Middle frontal gyrus (tissue), 1 donor: ENCODE measurements around the gene NUP50.

ENCODE experiments used
- DNase-seq: peaks from one replicate; pipeline ENCODE4 v3.0.0-alpha.2; 2015; ENCODE audit warnings: low spot score; ENCODE audit errors: extremely low spot score

Gene NUP50

GRCh38 chr22:45208993-45209838, 45.5 kb downstream of the NUP50 start:
- DNase-seq: no peak

- no peak for DNase-seq
Measured at GRCh38 chr22:45210174-45210573, 46.4 kb downstream of the NUP50 start.

GRCh38 chr22:45210577-45210976, 46.9 kb downstream of the NUP50 start:
- no peak for DNase-seq

GRCh38 chr22:45210991-45211390, 47.3 kb downstream of the NUP50 start:
- no peak for DNase-seq

- no peak for DNase-seq
Measured at GRCh38 chr22:45211435-45211834, 47.7 kb downstream of the NUP50 start.

GRCh38 chr22:45211848-45212247, 48.1 kb downstream of the NUP50 start:
- no peak for DNase-seq

GRCh38 chr22:45212306-45212709, 48.6 kb downstream of the NUP50 start:
- DNase-seq: peak; percentile 91

- no peak for DNase-seq
Measured at GRCh38 chr22:45212992-45213751, 49.4 kb downstream of the NUP50 start.

- DNase-seq: no peak
Measured at GRCh38 chr22:45216133-45217003, 52.6 kb downstream of the NUP50 start.

- DNase-seq: no peak
Measured at GRCh38 chr22:45217345-45217744, 53.6 kb downstream of the NUP50 start.

- no peak for DNase-seq
Measured at GRCh38 chr22:45217806-45218205, 54.1 kb downstream of the NUP50 start.

GRCh38 chr22:45218976-45219375, 55.3 kb downstream of the NUP50 start:
- DNase-seq: no peak

- no peak for DNase-seq
Measured at GRCh38 chr22:45221201-45221600, 57.5 kb downstream of the NUP50 start.

- no peak for DNase-seq
Measured at GRCh38 chr22:45223304-45224117, 59.8 kb downstream of the NUP50 start.

GRCh38 chr22:45224331-45224730, 60.6 kb downstream of the NUP50 start:
- no peak for DNase-seq

GRCh38 chr22:45224988-45225731, 61.4 kb downstream of the NUP50 start:
- DNase-seq: peak; percentile 72

GRCh38 chr22:45225732-45226502, 62.2 kb downstream of the NUP50 start:
- DNase-seq: no peak

GRCh38 chr22:45226503-45227186, 62.9 kb downstream of the NUP50 start:
- DNase-seq: no peak
